GM23338 (cell line): ENCODE data around the gene NAPB. TPM values are rescaled to one million over a fixed set of nuclear protein-coding genes. Genes with fewer than 3 reads are reported as not detected.
"Not testable (repeated sequence)": the region's sequence is repeated elsewhere in the genome, so short reads cannot be mapped to it uniquely, and the experiment has no call there.

Experiments used
- ATAC-seq: fragments of 200-7000 bp; cut with Tn5 transposase; 3 replicates; pipeline ENCODE4 v1.9.1; 2020
- DNase-seq: peaks from one replicate; pipeline ENCODE4 v3.0.0-alpha.2; 2015; ENCODE audit warnings: low spot score
- H2AFZ ChIP-seq: fragments of 200-600 bp; sonication (generic); 2 replicates; pipeline ENCODE4 v1.8.0; 2016; ENCODE audit warnings: antibody characterized with exemption, mild to moderate bottlenecking, moderate library complexity
- H3F3A ChIP-seq: fragments of 200-600 bp; sonication (generic); replicated peaks from 2 replicates; pipeline ENCODE4 v1.8.0; 2017; ENCODE audit warnings: antibody characterized with exemption, mixed run types, low read depth
- H3K27ac ChIP-seq: fragments of 200-600 bp; sonication (generic); 2 replicates; pipeline ENCODE4 v1.6.1; 2016; ENCODE audit warnings: low read depth
- H3K27me3 ChIP-seq: fragments of 200-600 bp; sonication (generic); 2 replicates; pipeline ENCODE4 v1.8.0; 2016; ENCODE audit warnings: mild to moderate bottlenecking, mixed run types, moderate library complexity; ENCODE audit not compliant: insufficient read depth
- H3K36me3 ChIP-seq: fragments of 200-600 bp; sonication (generic); 2 replicates; pipeline ENCODE4 v1.8.0; 2016; ENCODE audit warnings: mild to moderate bottlenecking; ENCODE audit not compliant: insufficient read depth
- H3K4me1 ChIP-seq: fragments of 200-600 bp; sonication (generic); 2 replicates; pipeline ENCODE4 v1.8.0; 2016; ENCODE audit warnings: mild to moderate bottlenecking, moderate library complexity; ENCODE audit not compliant: insufficient read depth
- H3K4me2 ChIP-seq: fragments of 200-600 bp; sonication (generic); 2 replicates; pipeline ENCODE4 v1.7.1; 2017; ENCODE audit warnings: mixed run types
- H3K4me3 ChIP-seq: fragments of 200-600 bp; sonication (generic); 2 replicates; pipeline ENCODE4 v1.6.1; 2016; ENCODE audit warnings: mixed run types
- H3K79me2 ChIP-seq: fragments of 200-600 bp; sonication (generic); replicated peaks from 2 replicates; pipeline ENCODE4 v1.8.0; 2017; ENCODE audit warnings: mild to moderate bottlenecking; ENCODE audit not compliant: insufficient read depth
- H3K9me2 ChIP-seq: fragments of 200-600 bp; sonication (generic); 2 replicates; pipeline ENCODE4 v1.8.0; 2017; ENCODE audit not compliant: insufficient read depth
- H4K20me1 ChIP-seq: fragments of 200-600 bp; sonication (generic); replicated peaks from 2 replicates; pipeline ENCODE4 v1.8.0; 2017; ENCODE audit warnings: mild to moderate bottlenecking; ENCODE audit not compliant: insufficient read depth
- H3K27ac Mint-ChIP-seq: 2 replicates; pipeline ENCODE4 v1.8.0; 2020; ENCODE audit warnings: inconsistent platforms, mild to moderate bottlenecking, moderate library complexity, mixed read lengths
- H3K27me3 Mint-ChIP-seq: 3 replicates; pipeline ENCODE4 v1.8.0; 2022; ENCODE audit warnings: low read depth, mild to moderate bottlenecking, moderate library complexity, mixed read lengths, inconsistent platforms; ENCODE audit not compliant: insufficient read depth, poor library complexity
- H3K36me3 Mint-ChIP-seq: 3 replicates; pipeline ENCODE4 v1.8.0; 2021; ENCODE audit warnings: low read depth, mild to moderate bottlenecking, inconsistent platforms, moderate library complexity, mixed read lengths
- H3K4me1 Mint-ChIP-seq: 3 replicates; pipeline ENCODE4 v1.8.0; 2020; ENCODE audit warnings: mild to moderate bottlenecking, inconsistent platforms, mixed read lengths
- H3K4me3 Mint-ChIP-seq: 3 replicates; pipeline ENCODE4 v1.8.0; 2021; ENCODE audit warnings: moderate library complexity, mild to moderate bottlenecking, inconsistent platforms, mixed read lengths
- H3K9me3 Mint-ChIP-seq: 3 replicates; pipeline ENCODE4 v1.8.0; 2020; ENCODE audit warnings: moderate library complexity, mild to moderate bottlenecking, inconsistent platforms, mixed read lengths
- CREB1 ChIP-seq: fragments of 250-450 bp; sonication (Bioruptor Pico); IDR thresholded peaks from 2 replicates; pipeline ENCODE4 v1.5.0; 2020; ENCODE audit warnings: low read depth, mild to moderate bottlenecking, moderate library complexity
- EZH2 ChIP-seq: fragments of 200-600 bp; sonication (generic); IDR thresholded peaks from one replicate; pipeline ENCODE4 v1.8.0; 2017; ENCODE audit warnings: antibody characterized with exemption, mild to moderate bottlenecking, low read depth; ENCODE audit not compliant: unreplicated experiment
- EZH2phosphoT487 ChIP-seq: fragments of 200-600 bp; sonication (generic); IDR thresholded peaks from one replicate; pipeline ENCODE4 v1.8.1; 2018; ENCODE audit warnings: antibody characterized with exemption; ENCODE audit not compliant: unreplicated experiment
- POLR2AphosphoS5 ChIP-seq: IDR thresholded peaks from 2 replicates; pipeline ENCODE4 v1.6.1; 2016; ENCODE audit warnings: antibody characterized with exemption, low read depth
- STAT1 ChIP-seq: IDR thresholded peaks from one replicate; pipeline ENCODE4 v1.6.1; 2016; ENCODE audit warnings: antibody characterized with exemption; ENCODE audit not compliant: unreplicated experiment
- ZNF114 ChIP-seq: fragments of 250-450 bp; sonication (Bioruptor Pico); IDR thresholded peaks from 2 replicates; pipeline ENCODE4 v1.5.0; 2020; ENCODE audit warnings: mild to moderate bottlenecking, moderate library complexity
- ZNF331 ChIP-seq: fragments of 250-450 bp; sonication (Bioruptor Pico); IDR thresholded peaks from 2 replicates; pipeline ENCODE4 v1.5.0; 2020; ENCODE audit warnings: low read depth, mild to moderate bottlenecking, moderate library complexity
- polyA plus RNA-seq: library from polyadenylated mRNA; unstranded; fragments of >200 nt; fragmentation: Nextera tagmentation; extraction: Ambion mirVana; gene quantifications from 2 replicates; pipeline ENCODE4 v1.2.1, GENCODE V29; 2016
- total RNA-seq: library from RNA; depleted of rRNA; stranded (reverse); fragments of >200 nt; shearing (Covaris generic); gene quantifications from 2 replicates; pipeline ENCODE4 v1.2.3, GENCODE V29; 2014
- TF ChIP-seq, protein P1 (sequence below): IDR thresholded peaks from 2 replicates; pipeline ENCODE4 v1.6.1; 2016; ENCODE audit warnings: antibody characterized with exemption
- TF ChIP-seq, protein P2 (sequence below), 2 experiments: fragments of 200-600 bp in 1 of 2; sonication (generic) in 1 of 2; conservative IDR thresholded peaks; 2 replicates each; pipeline versions ENCODE4 v1.5.1 to v1.6.1; 2016 to 2017; ENCODE audit warnings: antibody characterized with exemption in 2 of 2, low read depth in 2 of 2, mild to moderate bottlenecking in 2 of 2, moderate library complexity in 1 of 2
- TF ChIP-seq, protein P3 (sequence below): fragments of 250-450 bp; sonication (Bioruptor Pico); IDR thresholded peaks from 2 replicates; pipeline ENCODE4 v1.5.0; 2020; ENCODE audit warnings: mild to moderate bottlenecking, moderate library complexity

The NAPB gene
- total and polyA plus RNA-seq, 2 experiments from 2014 or later = 7.3 to 18.1 TPM

DNA sequence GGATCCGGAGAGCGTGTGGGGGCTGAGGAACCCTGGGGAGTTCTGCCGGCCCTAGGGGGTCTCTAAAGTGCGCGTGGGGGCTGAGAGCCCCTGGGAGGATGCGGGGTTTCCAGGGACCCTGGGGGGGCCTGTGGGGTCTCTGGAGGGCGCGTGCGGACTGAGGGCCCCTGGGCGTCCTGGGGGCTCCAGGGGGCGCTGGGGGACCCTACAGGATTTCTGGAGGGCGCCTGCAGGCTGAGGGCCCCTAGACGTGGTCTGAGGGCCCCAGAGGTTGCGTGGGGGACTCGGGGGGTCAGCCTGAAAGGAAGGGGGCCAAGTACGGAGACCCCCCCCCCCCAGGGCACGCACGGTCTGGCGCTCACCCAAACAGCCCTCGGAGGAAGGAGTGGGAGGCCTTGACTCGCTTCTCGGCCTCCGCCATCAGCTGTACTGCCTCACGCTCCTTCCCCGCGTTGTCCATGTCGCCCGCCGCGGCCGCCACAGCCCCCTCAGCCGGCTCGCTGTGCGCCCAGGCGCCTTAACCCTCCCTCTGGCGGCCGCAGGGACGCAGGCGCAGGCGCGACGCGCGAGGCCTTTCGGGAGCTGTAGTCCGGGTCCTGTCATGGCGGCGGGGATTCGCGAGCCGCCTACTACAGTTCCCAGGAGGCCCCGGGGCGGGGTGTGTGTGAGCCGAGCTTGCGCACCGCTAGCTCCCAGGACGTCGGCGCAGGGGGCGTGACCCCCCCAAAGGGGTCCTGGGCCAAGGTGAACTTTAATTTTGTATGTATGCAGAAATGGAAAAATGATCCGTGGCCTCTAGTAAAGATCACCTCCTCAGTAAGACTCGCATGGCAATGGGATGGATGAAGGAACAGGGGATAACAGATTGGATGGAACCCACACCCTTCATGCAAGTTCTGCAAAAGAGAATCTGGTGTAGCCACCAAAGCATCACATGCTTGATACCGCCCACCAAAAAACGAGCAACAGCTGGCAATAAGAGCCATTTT lies at the start of gene NAPB (continued):
- no peak for TF ChIP-seq STAT1

DNA sequence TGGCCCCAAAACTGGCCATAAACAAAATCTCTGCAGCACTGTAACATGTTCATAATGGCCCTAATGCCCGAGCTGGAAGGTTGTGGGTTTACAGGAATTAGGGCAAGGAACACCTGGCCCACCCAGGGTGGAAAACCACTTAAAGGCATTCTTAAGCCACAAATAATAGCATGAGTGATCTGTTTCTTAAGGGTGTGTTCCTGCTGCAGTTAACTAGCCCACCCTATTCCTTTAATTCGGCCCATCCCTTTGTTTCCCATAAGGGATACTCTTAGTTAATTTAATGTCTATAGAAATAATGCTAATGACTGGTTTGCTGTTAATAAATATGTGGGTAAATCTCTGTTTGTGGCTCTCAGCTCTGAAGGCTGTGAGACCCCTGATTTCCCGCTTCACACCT lies 45.7 kb upstream of the NAPB start:
- not testable (repeated sequence) for DNase-seq, H3K4me3 ChIP-seq, H2AFZ ChIP-seq, ATAC-seq, H3K4me3 Mint-ChIP-seq, H4K20me1 ChIP-seq, H3K27me3 Mint-ChIP-seq, H3K27ac Mint-ChIP-seq, H3K79me2 ChIP-seq, H3F3A ChIP-seq, H3K27me3 ChIP-seq, H3K27ac ChIP-seq, H3K4me2 ChIP-seq
- H3K9me3 Mint-ChIP-seq = peaks cover 53% of the 10 kb centered on the region
- peaks cover 12% of the 10 kb centered on the region; the same call in 1 of the 2 replicates for H3K9me2 ChIP-seq
- peaks cover 17% of the 10 kb centered on the region for H3K4me1 ChIP-seq
- H3K4me1 Mint-ChIP-seq = peaks cover 14% of the 10 kb centered on the region; the same call in 2 of the 3 replicates
- H3K36me3 ChIP-seq = peaks cover 31% of the 10 kb centered on the region
- peaks cover 40% of the 10 kb centered on the region for H3K36me3 Mint-ChIP-seq

DNA sequence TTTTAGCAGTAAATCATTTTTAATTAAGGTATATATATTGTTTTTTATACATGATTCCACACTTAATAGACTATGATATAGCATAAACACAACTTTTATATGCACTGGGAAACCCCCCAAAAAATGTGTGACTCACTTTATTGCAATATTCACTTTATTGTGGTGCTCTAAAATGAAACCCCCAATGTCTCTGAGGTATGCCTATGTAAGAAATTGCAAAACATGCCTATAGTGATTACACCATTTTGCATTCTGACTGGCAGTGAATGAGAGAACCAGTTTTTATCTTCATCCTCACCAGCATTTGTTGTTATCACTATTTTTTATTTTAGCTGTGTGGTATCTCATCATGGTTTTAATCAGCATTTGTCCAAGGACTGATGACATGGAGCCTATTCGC lies 39.9 kb upstream of the NAPB start:
- Histone ChIP-seq H3K27me3 (no peaks in the 10 kb centered on the region), H3K4me3 (no peak overlapping the region), H3K4me1 (peaks cover 13% of the 10 kb centered on the region), H3K9me2 (peaks cover 16% of the 10 kb centered on the region), H3K79me2 (no peaks in the 10 kb centered on the region), H3F3A (no peaks in the 10 kb centered on the region), H3K27ac (no peak overlapping the region), H3K4me2 (no peak overlapping the region), H3K36me3 (peaks cover 23% of the 10 kb centered on the region), H4K20me1 (no peaks in the 10 kb centered on the region), H2AFZ (peak overlapping the region; percentile 85; the same call in 1 of the 2 replicates)
- Mint-ChIP-seq H3K9me3 (peaks cover 43% of the 10 kb centered on the region), H3K27me3 (peaks cover 4% of the 10 kb centered on the region), H3K4me1 (peaks cover 11% of the 10 kb centered on the region), H3K4me3 (no peak overlapping the region), H3K27ac (no peak overlapping the region), H3K36me3 (peaks cover 24% of the 10 kb centered on the region)
- ATAC-seq (no peak), DNase-seq (no peak)
- TF ChIP-seq EZH2phosphoT487 (no peak), EZH2 (no peak), ZNF331 (no peak), POLR2AphosphoS5 (no peak), ZNF114 (CRISPR knock-in tag) (no peak), STAT1 (no peak), CREB1 (CRISPR knock-in tag) (no peak)
- TF ChIP-seq, protein P1, sequence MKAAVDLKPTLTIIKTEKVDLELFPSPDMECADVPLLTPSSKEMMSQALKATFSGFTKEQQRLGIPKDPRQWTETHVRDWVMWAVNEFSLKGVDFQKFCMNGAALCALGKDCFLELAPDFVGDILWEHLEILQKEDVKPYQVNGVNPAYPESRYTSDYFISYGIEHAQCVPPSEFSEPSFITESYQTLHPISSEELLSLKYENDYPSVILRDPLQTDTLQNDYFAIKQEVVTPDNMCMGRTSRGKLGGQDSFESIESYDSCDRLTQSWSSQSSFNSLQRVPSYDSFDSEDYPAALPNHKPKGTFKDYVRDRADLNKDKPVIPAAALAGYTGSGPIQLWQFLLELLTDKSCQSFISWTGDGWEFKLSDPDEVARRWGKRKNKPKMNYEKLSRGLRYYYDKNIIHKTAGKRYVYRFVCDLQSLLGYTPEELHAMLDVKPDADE = no peak
- TF ChIP-seq, protein P2, sequence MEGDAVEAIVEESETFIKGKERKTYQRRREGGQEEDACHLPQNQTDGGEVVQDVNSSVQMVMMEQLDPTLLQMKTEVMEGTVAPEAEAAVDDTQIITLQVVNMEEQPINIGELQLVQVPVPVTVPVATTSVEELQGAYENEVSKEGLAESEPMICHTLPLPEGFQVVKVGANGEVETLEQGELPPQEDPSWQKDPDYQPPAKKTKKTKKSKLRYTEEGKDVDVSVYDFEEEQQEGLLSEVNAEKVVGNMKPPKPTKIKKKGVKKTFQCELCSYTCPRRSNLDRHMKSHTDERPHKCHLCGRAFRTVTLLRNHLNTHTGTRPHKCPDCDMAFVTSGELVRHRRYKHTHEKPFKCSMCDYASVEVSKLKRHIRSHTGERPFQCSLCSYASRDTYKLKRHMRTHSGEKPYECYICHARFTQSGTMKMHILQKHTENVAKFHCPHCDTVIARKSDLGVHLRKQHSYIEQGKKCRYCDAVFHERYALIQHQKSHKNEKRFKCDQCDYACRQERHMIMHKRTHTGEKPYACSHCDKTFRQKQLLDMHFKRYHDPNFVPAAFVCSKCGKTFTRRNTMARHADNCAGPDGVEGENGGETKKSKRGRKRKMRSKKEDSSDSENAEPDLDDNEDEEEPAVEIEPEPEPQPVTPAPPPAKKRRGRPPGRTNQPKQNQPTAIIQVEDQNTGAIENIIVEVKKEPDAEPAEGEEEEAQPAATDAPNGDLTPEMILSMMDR (conservative IDR thresholded peaks at IDR 0.05; ENCODE audit: low read depth in 2 of 2) = no peak
- TF ChIP-seq, protein P3, sequence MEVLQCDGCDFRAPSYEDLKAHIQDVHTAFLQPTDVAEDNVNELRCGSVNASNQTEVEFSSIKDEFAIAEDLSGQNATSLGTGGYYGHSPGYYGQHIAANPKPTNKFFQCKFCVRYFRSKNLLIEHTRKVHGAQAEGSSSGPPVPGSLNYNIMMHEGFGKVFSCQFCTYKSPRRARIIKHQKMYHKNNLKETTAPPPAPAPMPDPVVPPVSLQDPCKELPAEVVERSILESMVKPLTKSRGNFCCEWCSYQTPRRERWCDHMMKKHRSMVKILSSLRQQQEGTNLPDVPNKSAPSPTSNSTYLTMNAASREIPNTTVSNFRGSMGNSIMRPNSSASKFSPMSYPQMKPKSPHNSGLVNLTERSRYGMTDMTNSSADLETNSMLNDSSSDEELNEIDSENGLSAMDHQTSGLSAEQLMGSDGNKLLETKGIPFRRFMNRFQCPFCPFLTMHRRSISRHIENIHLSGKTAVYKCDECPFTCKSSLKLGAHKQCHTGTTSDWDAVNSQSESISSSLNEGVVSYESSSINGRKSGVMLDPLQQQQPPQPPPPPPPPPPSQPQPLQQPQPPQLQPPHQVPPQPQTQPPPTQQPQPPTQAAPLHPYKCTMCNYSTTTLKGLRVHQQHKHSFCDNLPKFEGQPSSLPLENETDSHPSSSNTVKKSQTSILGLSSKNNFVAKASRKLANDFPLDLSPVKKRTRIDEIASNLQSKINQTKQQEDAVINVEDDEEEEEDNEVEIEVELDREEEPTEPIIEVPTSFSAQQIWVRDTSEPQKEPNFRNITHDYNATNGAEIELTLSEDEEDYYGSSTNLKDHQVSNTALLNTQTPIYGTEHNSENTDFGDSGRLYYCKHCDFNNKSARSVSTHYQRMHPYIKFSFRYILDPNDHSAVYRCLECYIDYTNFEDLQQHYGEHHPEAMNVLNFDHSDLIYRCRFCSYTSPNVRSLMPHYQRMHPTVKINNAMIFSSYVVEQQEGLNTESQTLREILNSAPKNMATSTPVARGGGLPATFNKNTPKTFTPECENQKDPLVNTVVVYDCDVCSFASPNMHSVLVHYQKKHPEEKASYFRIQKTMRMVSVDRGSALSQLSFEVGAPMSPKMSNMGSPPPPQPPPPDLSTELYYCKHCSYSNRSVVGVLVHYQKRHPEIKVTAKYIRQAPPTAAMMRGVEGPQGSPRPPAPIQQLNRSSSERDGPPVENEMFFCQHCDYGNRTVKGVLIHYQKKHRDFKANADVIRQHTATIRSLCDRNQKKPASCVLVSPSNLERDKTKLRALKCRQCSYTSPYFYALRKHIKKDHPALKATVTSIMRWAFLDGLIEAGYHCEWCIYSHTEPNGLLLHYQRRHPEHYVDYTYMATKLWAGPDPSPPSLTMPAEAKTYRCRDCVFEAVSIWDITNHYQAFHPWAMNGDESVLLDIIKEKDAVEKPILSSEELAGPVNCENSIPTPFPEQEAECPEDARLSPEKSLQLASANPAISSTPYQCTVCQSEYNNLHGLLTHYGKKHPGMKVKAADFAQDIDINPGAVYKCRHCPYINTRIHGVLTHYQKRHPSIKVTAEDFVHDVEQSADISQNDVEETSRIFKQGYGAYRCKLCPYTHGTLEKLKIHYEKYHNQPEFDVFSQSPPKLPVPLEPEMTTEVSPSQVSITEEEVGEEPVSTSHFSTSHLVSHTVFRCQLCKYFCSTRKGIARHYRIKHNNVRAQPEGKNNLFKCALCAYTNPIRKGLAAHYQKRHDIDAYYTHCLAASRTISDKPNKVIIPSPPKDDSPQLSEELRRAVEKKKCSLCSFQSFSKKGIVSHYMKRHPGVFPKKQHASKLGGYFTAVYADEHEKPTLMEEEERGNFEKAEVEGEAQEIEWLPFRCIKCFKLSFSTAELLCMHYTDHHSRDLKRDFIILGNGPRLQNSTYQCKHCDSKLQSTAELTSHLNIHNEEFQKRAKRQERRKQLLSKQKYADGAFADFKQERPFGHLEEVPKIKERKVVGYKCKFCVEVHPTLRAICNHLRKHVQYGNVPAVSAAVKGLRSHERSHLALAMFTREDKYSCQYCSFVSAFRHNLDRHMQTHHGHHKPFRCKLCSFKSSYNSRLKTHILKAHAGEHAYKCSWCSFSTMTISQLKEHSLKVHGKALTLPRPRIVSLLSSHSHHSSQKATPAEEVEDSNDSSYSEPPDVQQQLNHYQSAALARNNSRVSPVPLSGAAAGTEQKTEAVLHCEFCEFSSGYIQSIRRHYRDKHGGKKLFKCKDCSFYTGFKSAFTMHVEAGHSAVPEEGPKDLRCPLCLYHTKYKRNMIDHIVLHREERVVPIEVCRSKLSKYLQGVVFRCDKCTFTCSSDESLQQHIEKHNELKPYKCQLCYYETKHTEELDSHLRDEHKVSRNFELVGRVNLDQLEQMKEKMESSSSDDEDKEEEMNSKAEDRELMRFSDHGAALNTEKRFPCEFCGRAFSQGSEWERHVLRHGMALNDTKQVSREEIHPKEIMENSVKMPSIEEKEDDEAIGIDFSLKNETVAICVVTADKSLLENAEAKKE (CRISPR knock-in tag) = no peak
